Hematopoietic multipotent progenitor cell treated with erythropoietin and hydrocortisone succinate and interleukin-3 and kit ligand, for 4 days (in vitro differentiated cells): ENCODE measurements around the gene PCNP.

Experiments used
- DNase-seq: peaks from one replicate; pipeline ENCODE4 v3.0.0-alpha.2; 2015

The PCNP gene

DNA sequence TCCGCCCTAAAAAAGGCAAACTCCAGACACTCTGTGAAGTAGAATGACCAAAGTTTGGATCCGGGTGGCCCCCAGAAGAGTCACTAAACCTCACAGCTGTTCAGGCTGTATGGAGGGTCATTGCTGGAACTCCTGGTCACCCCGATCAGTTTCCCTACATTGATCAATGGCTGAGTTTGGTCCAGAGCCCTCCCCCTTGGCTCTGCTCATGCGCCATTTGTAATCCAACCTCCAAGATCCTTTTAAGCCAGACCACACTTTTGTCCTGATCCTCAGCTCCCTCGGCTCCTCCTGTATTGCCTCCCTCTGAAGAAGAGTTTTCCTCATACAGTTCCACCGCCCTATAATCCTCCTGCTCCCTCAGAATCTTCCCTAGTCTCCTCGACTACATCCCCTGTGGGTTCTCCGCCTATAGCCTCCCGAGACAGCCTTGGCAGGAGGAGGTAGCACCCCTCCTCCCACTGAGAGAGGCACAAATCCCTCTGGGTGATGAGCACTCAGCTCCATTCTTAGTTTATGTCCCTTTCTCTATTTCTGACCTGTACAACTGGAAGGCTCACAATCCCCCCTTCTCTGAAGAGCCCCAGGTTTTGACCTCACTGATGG is 60.7 kb downstream of the PCNP start:
- DNase-seq = no peak

- no peak for DNase-seq
Measured at GRCh38 chr3:101635345-101635744, 61.4 kb downstream of the PCNP start.

- DNase-seq = peak; percentile 90
Measured at GRCh38 chr3:101635954-101636798, 62.2 kb downstream of the PCNP start.

- peak; percentile 60 for DNase-seq
Measured at GRCh38 chr3:101637451-101637850, 63.5 kb downstream of the PCNP start.

DNA sequence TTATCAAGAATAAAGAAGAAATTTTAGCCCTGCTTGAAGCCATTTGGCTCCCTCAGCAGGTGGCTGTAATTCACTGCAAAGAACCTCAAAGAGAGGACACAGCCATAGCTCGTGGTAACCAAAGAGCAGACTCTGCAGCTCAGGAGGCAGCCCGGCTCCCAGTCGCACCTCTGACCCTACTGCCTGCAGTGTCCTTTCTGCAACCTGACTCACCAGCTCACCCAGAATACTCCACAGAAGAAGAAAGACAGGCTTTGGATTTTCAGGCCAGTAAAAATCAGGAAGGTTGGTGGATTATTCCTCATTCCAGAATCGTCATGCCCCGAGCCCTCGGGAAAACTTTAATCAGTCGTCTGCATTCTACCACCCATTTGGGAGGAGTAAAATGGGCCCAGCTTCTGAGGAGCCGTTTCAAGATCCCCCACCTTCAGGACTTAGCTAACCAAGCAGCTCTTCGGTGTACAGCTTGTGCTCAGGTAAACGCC is 64.3 kb downstream of the PCNP start:
- peak; percentile 55 for DNase-seq

GRCh38 chr3:101639280-101639963 is 65.4 kb downstream of the PCNP start:
- DNase-seq = no peak

DNA sequence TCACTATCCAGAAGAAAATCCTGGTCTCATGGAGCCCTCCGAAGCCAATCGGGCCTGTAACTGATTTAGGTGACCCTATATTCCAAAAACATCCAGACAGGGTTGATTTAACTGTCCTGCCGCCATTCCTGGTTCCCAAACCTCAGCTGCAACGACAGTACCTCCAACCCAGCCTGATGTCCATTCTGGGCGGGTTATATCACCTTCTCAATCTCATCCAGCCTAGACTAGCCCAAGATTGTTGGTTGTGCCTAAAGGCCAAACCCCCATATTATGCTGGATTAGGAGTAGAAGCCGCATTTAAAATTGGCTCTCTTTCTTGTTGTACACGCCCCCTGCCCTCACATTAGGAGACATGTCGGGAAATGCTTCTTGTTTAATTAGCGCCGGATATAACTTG is 66.3 kb downstream of the PCNP start:
- no peak for DNase-seq

DNA sequence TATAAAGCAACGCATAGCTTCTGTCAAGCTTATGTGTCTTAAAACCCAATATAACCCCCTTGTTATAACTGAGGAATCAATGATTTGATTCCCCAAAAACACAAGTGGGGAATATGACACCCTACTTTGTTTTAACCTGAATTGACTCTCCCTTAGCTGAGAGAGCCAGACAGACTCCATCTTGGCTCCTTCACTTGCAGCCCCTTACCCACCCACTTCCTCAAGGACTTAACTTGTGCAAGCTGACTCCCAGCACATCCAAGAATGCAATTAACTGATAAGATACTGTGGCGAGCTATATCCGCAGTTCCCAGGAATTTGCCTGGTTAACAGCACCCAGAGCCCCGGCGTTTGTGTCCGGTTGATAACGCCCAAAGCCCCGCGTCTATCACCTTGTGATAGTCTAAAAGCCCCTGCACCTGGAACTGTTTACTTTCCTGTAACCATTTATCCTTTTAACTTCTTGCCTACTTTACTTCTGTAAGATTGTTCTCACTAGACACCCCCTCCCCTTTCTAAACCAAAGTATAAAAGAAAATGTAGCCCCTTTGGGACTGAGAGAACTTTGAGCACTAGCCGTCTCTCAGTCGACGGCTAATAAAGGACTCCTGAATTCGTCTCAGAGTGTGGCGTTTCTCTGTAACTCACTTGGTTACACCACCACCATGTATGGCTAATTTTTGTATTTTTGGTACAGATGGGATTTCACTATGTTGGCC is 67.6 kb downstream of the PCNP start:
- DNase-seq = peak; percentile 56

DNA sequence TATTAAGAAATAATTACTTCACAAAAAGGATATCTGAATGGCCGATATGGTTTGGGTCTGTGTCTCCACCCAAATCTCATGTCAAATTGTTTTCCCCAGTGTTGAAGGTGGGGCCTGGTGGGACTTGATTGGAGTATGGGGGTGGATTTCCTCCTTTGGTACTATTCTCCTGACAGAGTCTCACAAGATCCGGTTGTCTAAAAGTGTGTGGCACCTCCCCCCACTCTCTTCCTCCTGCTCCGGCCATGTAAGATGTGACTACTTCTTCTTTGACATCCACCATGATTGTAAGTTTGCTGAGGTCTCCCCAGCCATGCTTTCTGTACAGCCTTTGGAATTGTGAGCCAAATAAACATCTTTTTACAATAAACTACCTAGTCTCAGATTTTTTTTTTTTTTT is 68.5 kb downstream of the PCNP start:
- peak; percentile 33 for DNase-seq

- DNase-seq = peak; percentile 29
Measured at GRCh38 chr3:101643009-101643844, 69.2 kb downstream of the PCNP start.
